Measurements from ENCODE around the gene BRD4.

Gene BRD4

GRCh38 chr19:15321739-15322138 lies 10.6 kb downstream of the BRD4 start:
- in situ Hi-C loops (cut with HindIII; ENCODE audit: low pct_ligation_motif_present, low sequenced_read_pairs): no loop called here
- no peak for TF ChIP-seq CTCF (IDR thresholded peaks at IDR 0.05; ENCODE audit: low read depth, low read length, missing control alignments)
- no peaks in the 10 kb centered on the region for H3K36me3 ChIP-seq (replicated peaks)
- DNase-seq: no peak
- no peaks in the 10 kb centered on the region for H3K27me3 ChIP-seq (replicated peaks)
- H3K27ac ChIP-seq: peak overlapping the region; percentile 31
- no peak overlapping the region for H3K4me3 ChIP-seq (ENCODE audit: low read depth, low read length)

GRCh38 chr19:15320116-15320515 lies 12.2 kb downstream of the BRD4 start:
- Histone ChIP-seq H3K4me3 (ENCODE audit: low read depth, low read length) (no peak overlapping the region), H3K27me3 (replicated peaks) (no peaks in the 10 kb centered on the region), H3K36me3 (replicated peaks) (no peaks in the 10 kb centered on the region), H3K27ac (peak overlapping the region; percentile 50)
- TF ChIP-seq CTCF (IDR thresholded peaks at IDR 0.05; ENCODE audit: low read depth, low read length, missing control alignments): no peak
- in situ Hi-C loops (cut with HindIII; ENCODE audit: low pct_ligation_motif_present, low sequenced_read_pairs): no loop called here
- no peak for DNase-seq

GRCh38 chr19:15318241-15318691 lies 14.1 kb downstream of the BRD4 start:
- no peak for TF ChIP-seq CTCF (IDR thresholded peaks at IDR 0.05; ENCODE audit: low read depth, low read length, missing control alignments)
- H3K27me3 ChIP-seq (replicated peaks): no peaks in the 10 kb centered on the region
- H3K4me3 ChIP-seq (ENCODE audit: low read depth, low read length): no peak overlapping the region
- no peaks in the 10 kb centered on the region for H3K36me3 ChIP-seq (replicated peaks)
- in situ Hi-C loops (cut with HindIII; ENCODE audit: low pct_ligation_motif_present, low sequenced_read_pairs): no loop called here
- peak overlapping the region; percentile 55 for H3K27ac ChIP-seq
- no peak for DNase-seq

GRCh38 chr19:15317392-15318071 lies 14.8 kb downstream of the BRD4 start:
- Histone ChIP-seq H3K4me3 (ENCODE audit: low read depth, low read length) (no peak overlapping the region), H3K27me3 (replicated peaks) (no peaks in the 10 kb centered on the region), H3K27ac (peak overlapping the region; percentile 59), H3K36me3 (replicated peaks) (no peaks in the 10 kb centered on the region)
- in situ Hi-C loops (cut with HindIII; ENCODE audit: low pct_ligation_motif_present, low sequenced_read_pairs): no loop called here
- no peak for TF ChIP-seq CTCF (IDR thresholded peaks at IDR 0.05; ENCODE audit: low read depth, low read length, missing control alignments)
- peak; percentile 72 for DNase-seq

- Histone ChIP-seq H3K4me3 (ENCODE audit: low read depth, low read length) (no peak overlapping the region), H3K27me3 (replicated peaks) (no peaks in the 10 kb centered on the region), H3K27ac (peak overlapping the region; percentile 59), H3K36me3 (replicated peaks) (no peaks in the 10 kb centered on the region)
- in situ Hi-C loops (cut with HindIII; ENCODE audit: low pct_ligation_motif_present, low sequenced_read_pairs): no loop called here
- DNase-seq: no peak
- TF ChIP-seq CTCF (IDR thresholded peaks at IDR 0.05; ENCODE audit: low read depth, low read length, missing control alignments): no peak
Observed at GRCh38 chr19:15316498-15316897, 15.8 kb downstream of the BRD4 start.

GRCh38 chr19:15315101-15315500 lies 17.2 kb downstream of the BRD4 start:
- no peak for DNase-seq
- in situ Hi-C loops (cut with HindIII; ENCODE audit: low pct_ligation_motif_present, low sequenced_read_pairs): no loop called here
- Histone ChIP-seq H3K4me3 (ENCODE audit: low read depth, low read length) (no peak overlapping the region), H3K27ac (no peak overlapping the region), H3K27me3 (replicated peaks) (no peaks in the 10 kb centered on the region), H3K36me3 (replicated peaks) (no peaks in the 10 kb centered on the region)
- TF ChIP-seq CTCF (IDR thresholded peaks at IDR 0.05; ENCODE audit: low read depth, low read length, missing control alignments): no peak

Data from brain microvascular endothelial cell (primary cell).